Measurements from ENCODE around the gene THOP1. TPM values are rescaled to one million over a fixed set of nuclear protein-coding genes. Genes with fewer than 3 reads are reported as not detected.

Gene THOP1
- total RNA-seq, 1 experiment from 2014 or later, result 299 TPM

- no peak for DNase-seq (ENCODE audit: low read depth)
Observed at GRCh38 chr19:2802826-2803225, 17.5 kb downstream of the THOP1 start.

DNA sequence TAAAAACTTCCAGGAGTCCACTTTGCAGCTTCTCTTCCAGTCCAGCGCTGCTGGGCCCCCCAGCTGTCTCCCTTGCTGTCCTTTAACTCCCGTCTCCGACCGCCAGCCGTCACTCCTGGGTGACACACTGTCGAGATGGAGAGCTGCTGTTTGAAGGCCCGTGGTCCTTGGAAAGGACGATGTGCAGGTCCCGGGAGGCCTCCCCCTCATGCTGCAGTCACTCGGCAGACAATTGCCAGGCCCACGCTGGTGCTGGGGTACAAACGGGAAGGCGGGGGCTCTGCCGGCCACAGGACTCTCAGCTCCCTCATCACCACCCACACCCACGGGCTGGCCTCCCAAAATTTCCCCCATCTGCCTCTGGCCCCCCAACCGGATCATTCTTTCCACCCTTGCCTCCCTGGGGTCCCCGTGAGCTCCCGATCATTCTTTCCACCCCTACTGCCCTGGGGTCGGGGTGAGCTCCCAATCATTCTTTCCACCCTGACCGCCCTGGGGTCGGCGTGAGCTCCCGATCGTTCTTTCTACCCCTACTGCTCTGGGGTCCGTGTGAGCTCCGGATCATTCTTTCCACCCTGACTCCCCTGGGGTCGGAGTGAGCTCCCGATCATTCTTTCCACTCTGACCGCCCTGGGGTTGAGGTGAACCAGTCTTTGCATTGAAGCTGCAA, 18.3 kb downstream of the THOP1 start:
- no peak for DNase-seq (ENCODE audit: low read depth)

DNA sequence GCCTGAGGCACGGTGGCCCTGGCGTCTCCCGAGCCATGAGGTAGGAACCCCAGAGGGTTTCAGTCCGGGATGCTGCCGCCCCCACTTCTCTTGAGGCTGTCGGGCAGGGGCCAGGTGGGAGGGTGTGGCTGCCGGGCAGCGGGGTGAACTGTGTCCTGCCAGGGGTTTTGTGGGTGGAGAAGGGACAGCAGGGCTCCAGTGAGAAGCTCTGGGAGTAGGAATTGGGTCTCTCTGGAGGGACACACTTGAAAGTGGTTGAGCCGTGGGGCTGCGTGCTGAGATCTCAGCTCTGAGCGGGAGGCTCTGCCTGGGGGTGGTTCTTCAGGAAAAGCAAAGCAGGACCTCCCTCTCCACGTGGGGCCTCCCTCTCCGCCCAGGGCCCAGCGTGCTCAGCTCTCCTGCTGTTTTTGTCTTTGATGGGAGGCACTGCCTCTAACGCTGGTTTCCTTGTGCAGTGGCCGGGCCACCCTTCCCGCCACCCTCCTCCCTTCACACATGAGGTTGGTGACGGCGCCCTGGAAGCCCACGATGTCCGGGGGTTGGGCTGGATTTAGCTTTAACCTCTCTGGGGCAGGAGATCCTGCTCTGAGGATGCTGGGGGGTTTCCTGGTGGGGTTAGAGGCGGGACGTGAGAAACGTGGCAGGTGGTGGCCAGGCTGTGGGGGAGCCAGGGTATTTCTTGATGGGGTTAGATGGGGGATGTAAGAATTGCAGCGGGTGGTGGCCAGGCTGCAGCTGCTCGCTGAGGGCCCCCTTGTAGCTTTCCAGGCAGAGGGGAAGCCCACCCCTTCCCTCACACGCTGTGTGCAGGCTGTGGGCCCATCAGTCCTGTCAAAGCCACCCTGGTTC, 19.1 kb downstream of the THOP1 start:
- no peak for DNase-seq (ENCODE audit: low read depth)

DNA sequence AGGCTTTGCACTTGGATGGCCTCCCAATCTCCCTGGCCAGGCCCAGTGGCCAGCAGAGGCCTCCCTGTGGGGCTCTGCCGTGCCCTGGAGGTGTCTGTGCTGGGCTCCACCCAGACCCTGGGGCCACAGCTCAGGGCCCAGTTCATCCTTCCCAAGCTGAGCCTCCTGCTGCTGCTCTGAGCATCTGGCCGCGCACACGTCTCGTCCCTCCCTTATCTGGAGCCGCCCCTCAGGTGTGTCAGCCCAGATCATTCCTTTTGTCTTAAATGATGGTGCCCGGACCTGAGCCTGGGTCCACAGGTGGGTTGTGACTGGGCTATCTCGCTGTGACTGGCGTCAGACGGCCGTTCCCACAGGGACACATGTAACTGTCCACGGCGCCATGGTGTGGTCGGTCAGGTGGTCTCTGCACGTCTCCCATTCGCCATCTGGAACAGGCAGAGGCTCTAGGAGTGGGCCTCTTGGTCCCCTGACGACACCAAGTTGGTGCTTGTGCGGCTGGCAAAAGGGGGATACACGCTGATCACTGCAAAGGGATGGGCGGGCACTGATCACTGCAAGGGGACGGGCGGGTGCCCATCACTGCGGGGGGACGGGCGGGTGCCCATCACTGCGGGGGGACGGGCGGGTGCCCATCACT, 20.1 kb downstream of the THOP1 start:
- DNase-seq (ENCODE audit: low read depth), result no peak

DNA sequence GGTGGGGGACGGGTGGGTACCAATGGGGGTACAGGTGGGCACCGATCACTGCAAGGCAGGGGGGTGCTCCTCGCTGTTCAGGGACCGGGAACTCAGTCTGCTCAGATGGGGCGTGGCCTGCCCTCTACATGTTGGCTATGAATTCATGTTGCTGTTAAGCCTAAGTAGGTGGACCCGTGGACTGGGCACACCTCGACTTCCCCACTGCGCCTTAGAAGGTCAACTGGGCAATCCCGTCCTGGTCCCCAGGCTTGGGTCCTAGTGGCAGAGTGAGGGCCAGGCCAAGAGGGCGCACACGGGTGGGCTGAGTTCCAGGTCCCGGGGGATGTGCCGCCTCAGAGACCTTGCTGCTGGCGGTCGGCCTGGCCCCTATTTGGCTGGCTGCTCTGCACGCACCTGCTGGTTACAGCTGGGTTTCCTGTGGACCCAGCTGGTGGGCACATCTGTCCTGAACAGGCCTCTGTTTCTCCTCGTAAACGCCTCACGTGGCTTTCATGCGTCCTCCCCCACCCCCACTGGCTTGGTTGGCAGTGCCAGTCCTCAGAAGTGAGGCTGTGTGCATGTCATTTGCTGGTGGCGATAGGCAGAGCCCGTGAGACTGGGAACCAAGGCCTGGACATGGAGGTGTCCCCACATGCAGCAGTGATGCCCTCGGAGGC, 20.8 kb downstream of the THOP1 start:
- DNase-seq (ENCODE audit: low read depth), result no peak

DNA sequence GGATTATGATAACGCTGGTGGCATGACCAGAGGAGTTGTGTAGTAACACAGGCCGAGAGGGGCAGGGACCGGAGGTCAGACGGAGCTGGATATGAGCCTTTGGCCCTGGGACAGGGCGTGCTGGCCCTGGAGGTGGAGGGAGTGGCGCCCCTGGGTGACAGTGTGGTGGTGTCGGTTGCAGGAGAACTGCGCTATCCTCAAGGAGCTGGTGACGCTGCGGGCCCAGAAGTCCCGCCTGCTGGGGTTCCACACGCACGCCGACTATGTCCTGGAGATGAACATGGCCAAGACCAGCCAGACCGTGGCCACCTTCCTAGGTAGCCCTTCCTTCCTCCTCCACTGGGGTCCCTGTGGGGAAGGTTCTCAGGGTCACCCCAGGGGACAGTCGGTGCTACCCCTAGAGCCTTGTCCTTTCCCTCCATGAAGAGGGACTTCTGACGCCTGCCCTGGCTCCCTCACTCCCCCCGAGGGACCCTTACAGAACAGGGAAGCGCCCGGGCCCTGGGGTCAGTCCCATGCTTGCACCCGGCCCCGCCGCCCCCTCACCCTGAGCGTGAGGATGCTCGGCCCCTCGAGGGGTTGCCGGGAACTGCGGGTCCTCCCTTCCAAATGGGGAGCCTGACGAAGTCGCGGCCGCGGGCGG, 21.6 kb downstream of the THOP1 start:
- DNase-seq (ENCODE audit: low read depth), result no peak

DNA sequence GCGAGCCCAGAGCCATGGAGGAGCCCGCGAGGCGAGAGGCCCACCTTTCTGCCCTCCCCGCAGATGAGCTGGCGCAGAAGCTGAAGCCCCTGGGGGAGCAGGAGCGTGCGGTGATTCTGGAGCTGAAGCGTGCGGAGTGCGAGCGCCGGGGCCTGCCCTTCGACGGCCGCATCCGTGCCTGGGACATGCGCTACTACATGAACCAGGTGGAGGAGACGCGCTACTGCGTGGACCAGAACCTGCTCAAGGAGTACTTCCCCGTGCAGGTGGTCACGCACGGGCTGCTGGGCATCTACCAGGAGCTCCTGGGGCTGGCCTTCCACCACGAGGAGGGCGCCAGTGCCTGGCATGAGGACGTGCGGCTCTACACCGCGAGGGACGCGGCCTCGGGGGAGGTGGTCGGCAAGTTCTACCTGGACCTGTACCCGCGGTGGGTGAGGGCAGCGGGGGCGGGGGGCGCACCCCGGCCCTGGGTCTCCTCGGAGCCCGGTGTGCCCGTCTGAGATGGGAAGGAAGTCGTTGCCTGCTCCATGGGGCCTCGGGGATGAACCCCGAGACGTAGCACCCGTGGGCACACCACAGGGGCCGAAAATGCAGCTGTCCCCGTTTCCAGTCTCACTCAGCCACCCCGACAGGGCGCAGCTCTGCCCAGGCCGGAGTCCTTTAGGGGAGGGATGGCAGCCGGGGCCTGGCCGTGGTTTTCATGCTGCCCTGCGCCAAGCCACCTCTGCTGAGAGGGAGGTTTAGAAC, 22.3 kb downstream of the THOP1 start:
- DNase-seq (ENCODE audit: low read depth), result no peak

DNA sequence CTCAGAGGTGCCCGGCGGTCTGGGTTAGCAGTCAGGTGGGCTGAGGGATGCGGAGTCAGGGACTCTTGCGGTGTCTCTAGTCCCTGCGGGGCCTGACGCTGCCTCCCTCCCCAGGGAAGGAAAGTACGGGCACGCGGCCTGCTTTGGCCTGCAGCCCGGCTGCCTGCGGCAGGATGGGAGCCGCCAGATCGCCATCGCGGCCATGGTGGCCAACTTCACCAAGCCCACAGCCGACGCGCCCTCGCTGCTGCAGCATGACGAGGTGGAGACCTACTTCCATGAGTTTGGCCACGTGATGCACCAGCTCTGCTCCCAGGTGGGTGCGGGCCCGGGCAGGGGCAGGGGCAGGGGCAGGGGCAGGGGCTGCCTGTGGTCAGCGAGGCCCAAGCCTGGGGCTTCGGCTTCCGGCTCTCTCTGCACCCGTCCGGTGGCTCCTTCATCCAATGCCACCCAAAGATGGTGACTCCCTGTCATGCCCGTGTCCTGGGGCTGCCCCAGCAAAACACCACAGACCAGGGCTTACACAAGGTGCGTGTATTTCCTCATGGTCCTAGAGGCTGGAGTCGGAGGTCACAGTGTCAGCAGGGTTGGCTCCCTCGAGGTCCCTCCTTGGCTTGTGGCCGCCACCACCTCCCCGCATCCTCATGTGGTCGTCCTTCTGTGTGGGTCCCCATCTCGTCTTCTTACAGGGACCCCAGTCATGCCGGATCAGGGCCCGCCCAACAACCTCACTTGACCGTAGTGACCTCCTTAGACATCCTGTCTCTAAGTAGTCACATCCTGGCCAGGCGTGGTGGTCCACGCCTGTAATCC, 23.0 kb downstream of the THOP1 start:
- DNase-seq (ENCODE audit: low read depth), result no peak

- DNase-seq (ENCODE audit: low read depth), result no peak
Observed at GRCh38 chr19:2809387-2810140, 24.3 kb downstream of the THOP1 start.

- no peak for DNase-seq (ENCODE audit: low read depth)
Observed at GRCh38 chr19:2810141-2811091, 25.1 kb downstream of the THOP1 start.

DNA sequence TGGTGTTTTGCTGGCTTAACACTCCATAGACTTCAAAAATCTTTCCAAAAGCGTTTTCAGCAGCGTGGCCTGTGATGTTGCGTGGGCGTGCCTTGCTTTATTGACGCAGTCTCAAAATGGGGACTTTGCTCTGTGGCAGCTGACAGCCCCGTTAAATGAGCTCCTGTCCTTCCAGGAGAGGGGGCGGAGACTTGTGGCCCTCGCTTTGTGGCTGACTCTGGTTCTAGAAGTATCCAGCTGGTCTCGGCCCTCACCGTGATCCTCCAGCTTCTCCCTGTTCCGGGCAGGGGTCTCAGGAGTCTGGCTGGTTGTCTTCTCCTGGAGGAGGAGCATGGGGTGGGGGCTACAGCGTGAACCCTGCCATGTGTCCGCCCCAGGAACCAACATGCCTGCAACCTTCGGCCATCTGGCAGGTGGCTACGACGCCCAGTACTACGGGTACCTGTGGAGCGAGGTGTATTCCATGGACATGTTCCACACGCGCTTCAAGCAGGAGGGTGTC, 26.0 kb downstream of the THOP1 start:
- no peak for DNase-seq (ENCODE audit: low read depth)

GRCh38 chr19:2811735-2812413, 26.6 kb downstream of the THOP1 start:
- DNase-seq (ENCODE audit: low read depth), result no peak

- no peak for DNase-seq (ENCODE audit: low read depth)
Observed at GRCh38 chr19:2812414-2813234, 27.3 kb downstream of the THOP1 start.

DNA sequence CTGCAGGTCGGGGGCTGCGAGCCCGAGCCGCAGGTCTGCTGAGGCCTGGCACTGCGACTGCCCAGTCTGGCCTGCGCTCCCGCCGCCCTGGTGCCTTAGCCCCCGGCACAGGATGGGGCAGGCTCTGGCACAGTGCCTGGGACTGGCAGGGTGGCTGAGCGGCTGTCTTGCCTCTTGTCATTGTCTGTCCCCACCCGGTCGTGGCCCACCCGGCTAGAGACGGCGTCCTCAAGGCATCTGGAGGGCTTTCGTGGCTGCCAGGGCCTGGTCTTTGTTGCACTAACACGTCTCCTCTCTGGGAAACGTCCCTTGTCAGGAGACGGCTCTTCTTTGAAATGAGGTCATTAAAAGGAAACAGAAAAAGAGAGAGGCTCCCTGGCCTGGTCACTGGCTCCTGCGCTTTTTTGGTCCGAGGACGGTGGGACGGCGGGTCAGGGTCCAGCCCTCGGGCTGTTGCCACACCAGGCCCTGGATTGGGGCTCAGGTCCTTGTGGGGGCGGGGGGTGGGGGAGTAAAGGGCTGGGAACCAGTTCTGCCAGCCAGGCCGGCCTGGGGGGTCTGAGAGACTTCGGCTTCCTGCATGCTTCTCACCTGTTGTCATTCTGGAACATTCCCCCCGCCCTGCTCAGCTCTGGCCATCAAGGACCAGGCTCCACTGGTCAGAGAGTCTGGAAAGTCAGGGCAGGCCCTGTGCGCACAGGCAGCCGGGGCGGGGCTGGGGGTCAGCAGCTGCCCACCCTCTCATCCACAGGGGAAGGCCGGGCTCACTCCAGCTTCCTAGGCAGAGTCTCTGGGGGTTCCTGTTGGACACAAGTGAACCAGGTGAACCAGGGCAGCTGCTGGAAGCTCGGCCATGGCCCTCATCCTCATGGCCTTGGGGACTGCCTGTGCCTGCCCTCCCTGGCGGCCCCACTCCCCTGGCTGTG, 28.2 kb downstream of the THOP1 start:
- no peak for DNase-seq (ENCODE audit: low read depth)

- DNase-seq (ENCODE audit: low read depth), result no peak
Observed at GRCh38 chr19:2814426-2814825, 29.1 kb downstream of the THOP1 start.
